GM12872 (cell line): ENCODE data around the gene CKAP2L.

Experiments used
- CTCF ChIP-seq: IDR thresholded peaks from 3 replicates; pipeline ENCODE4 v1.5.1; 2011; ENCODE audit warnings: low read depth, mild to moderate bottlenecking, low read length, moderate library complexity; ENCODE audit not compliant: insufficient read depth

The CKAP2L gene

DNA sequence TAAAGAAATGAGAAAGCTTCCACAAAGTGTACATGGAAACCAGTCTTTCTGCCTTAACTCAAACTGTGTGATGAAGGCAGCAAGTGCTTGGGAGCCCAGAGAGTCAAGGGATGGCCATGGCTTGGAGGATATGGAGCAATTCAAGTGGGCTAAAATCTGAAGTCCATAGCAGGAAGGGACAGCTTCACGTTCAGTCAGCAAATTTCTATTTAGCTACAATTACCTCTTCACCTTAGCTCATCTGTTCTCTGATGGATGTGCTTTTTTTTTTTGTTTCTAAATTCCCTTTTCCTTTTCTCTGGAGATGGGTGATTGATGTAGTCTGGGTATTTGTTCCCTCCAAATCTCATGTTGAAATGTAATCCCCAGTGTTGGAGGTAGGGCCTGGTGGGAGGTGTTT lies 24.8 kb upstream of the CKAP2L start:
- TF ChIP-seq CTCF = no peak

- no peak for TF ChIP-seq CTCF
Measured at GRCh38 chr2:112788653-112789052, 24.2 kb upstream of the CKAP2L start.

DNA sequence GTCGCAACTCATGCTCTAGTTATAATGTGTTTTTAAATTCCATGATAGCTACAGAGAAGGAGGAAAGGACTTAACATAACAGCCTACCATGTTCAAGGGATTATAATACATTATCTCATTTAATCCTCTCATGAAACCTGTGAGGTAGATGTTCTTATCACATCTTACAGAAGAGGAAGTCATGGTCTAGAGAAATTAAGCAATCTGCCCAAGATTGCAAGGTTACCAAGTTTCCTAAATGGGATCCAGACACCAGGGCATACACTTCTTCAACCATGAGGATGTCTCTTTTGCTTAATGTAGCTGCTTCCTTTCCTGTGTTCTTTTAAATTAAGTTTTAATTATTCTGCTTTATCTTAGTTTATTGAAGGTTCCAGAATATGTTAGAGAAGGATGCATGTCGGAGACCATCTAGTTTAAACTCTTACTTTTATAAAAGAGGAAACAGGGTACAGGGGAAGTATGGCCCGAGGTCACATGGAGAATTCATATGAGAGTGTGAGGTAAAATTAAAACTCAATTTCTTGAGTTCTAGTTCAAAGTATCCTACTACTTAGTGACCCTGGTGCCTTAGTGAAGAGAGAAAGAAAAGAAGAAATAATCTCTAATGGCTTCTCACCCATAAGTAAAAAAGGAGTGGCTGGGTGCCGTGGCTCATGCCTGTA lies 23.5 kb upstream of the CKAP2L start:
- TF ChIP-seq CTCF = no peak

- TF ChIP-seq CTCF = no peak
Measured at GRCh38 chr2:112787294-112787693, 22.9 kb upstream of the CKAP2L start.

- TF ChIP-seq CTCF = no peak
Measured at GRCh38 chr2:112784199-112785189, 20.1 kb upstream of the CKAP2L start, which contains the start of gene IL1A. IL1A (minus strand) TSS chr2:112784493; CDS start chr2:112783770, 723 bp downstream.

DNA sequence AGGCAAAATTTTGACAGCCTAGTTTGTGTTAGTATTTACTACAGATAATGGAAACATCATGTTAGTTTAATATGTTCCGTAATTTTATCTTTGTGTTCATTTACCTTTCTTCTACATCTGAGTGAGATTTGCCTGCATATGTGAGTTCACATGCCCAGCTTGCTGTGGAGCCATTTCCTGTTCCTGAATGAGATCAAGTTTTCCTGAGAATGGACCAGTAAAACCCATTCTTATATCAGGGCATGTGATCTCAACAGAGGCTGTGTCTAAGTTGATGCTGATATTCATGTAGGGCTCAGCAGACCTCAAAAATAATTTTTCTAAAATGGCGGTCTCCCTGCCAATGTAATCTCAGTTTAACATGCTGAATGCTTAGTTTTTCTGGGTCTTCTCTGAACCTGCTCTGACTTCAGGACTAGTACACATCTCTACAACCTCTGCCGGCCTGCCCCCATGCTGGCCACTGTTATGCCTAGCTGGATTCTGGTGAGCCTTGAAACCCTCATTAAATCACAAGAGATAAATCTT lies 18.8 kb upstream of the CKAP2L start:
- no peak for TF ChIP-seq CTCF

GRCh38 chr2:112782234-112782799 lies 17.9 kb upstream of the CKAP2L start:
- TF ChIP-seq CTCF = no peak
